H9 (cell line): ENCODE results near the gene ALG13. TPM values are rescaled to one million over a fixed set of nuclear protein-coding genes. Genes with fewer than 3 reads are reported as not detected.

Experiments
- DNase-seq: peaks from one replicate; pipeline ENCODE4 v3.0.0-alpha.2; 2017
- H2AFZ ChIP-seq: one replicate; pipeline ENCODE4 v1.6.1; 2013; ENCODE audit warnings: mild to moderate bottlenecking, low read length, control low read depth, moderate library complexity
- H2AK5ac ChIP-seq: 2 replicates; pipeline ENCODE4 v1.6.1; 2013; ENCODE audit warnings: low read length, control low read depth, mixed read lengths; ENCODE audit not compliant: insufficient read length
- H2BK120ac ChIP-seq: one replicate; pipeline ENCODE4 v1.6.1; 2013; ENCODE audit warnings: low read depth, mild to moderate bottlenecking, low read length, control low read depth, inconsistent platforms; ENCODE audit not compliant: poor library complexity, severe bottlenecking
- H2BK12ac ChIP-seq: 2 replicates; pipeline ENCODE4 v1.6.1; 2013; ENCODE audit warnings: low read length, control low read depth, mixed read lengths, low read depth; ENCODE audit not compliant: insufficient read length
- H2BK15ac ChIP-seq: 2 replicates; pipeline ENCODE4 v1.6.1; 2013; ENCODE audit warnings: low read depth, low read length, control low read depth
- H2BK20ac ChIP-seq: one replicate; pipeline ENCODE4 v1.6.1; 2013; ENCODE audit warnings: low read depth, mild to moderate bottlenecking, low read length, control low read depth, inconsistent platforms; ENCODE audit not compliant: poor library complexity, severe bottlenecking
- H2BK5ac ChIP-seq: 2 replicates; pipeline ENCODE4 v1.6.1; 2013; ENCODE audit warnings: low read length, control low read depth, mixed read lengths; ENCODE audit not compliant: insufficient read length
- H3K14ac ChIP-seq: 2 replicates; pipeline ENCODE4 v1.6.1; 2013; ENCODE audit warnings: low read length, control low read depth; ENCODE audit not compliant: insufficient read depth
- H3K18ac ChIP-seq: 2 replicates; pipeline ENCODE4 v1.6.1; 2013; ENCODE audit warnings: low read depth, mild to moderate bottlenecking, mixed read lengths, low read length, control low read depth; ENCODE audit not compliant: insufficient read length
- H3K23ac ChIP-seq: 2 replicates; pipeline ENCODE4 v1.6.1; 2013; ENCODE audit warnings: low read length, control low read depth, mixed read lengths, low read depth; ENCODE audit not compliant: insufficient read length
- H3K23me2 ChIP-seq: 2 replicates; pipeline ENCODE4 v1.6.1; 2013; ENCODE audit warnings: low read depth, mild to moderate bottlenecking, mixed read lengths, low read length, control low read depth; ENCODE audit not compliant: insufficient read length, poor library complexity, severe bottlenecking
- H3K27ac ChIP-seq: 2 replicates; pipeline ENCODE4 v1.5.1; 2013; ENCODE audit warnings: low read length, control low read depth, mixed read lengths, low read depth; ENCODE audit not compliant: insufficient read length
- H3K27me3 ChIP-seq: 2 replicates; pipeline ENCODE4 v1.6.1; 2013; ENCODE audit warnings: low read length, control low read depth, inconsistent platforms; ENCODE audit not compliant: insufficient read depth
- H3K4ac ChIP-seq: 2 replicates; pipeline ENCODE4 v1.6.1; 2013; ENCODE audit warnings: low read depth, mild to moderate bottlenecking, control low read depth, inconsistent platforms, low read length, moderate library complexity
- H3K4me1 ChIP-seq: 2 replicates; pipeline ENCODE4 v1.6.1; 2013; ENCODE audit warnings: low read length, control low read depth, inconsistent platforms; ENCODE audit not compliant: insufficient read depth
- H3K4me2 ChIP-seq: 2 replicates; pipeline ENCODE4 v1.6.1; 2013; ENCODE audit warnings: low read length, control low read depth, mixed read lengths; ENCODE audit not compliant: insufficient read length, insufficient read depth
- H3K56ac ChIP-seq: 2 replicates; pipeline ENCODE4 v1.6.1; 2013; ENCODE audit warnings: low read depth, mild to moderate bottlenecking, mixed read lengths, low read length, control low read depth; ENCODE audit not compliant: insufficient read length
- H3K79me1 ChIP-seq: 2 replicates; pipeline ENCODE4 v1.6.1; 2013; ENCODE audit warnings: low read depth, mild to moderate bottlenecking, moderate library complexity, low read length, control low read depth, inconsistent platforms; ENCODE audit not compliant: insufficient read depth, poor library complexity, severe bottlenecking
- H3K79me2 ChIP-seq: 2 replicates; pipeline ENCODE4 v1.6.1; 2013; ENCODE audit warnings: low read length, control low read depth, inconsistent platforms; ENCODE audit not compliant: insufficient read depth
- H3K9ac ChIP-seq: 2 replicates; pipeline ENCODE4 v1.6.1; 2013; ENCODE audit warnings: low read length, control low read depth, mixed read lengths; ENCODE audit not compliant: insufficient read length; ENCODE audit errors: extremely low read depth
- H3K9me3 ChIP-seq: one replicate; pipeline ENCODE4 v1.6.1; 2013; ENCODE audit warnings: low read depth, low read length, inconsistent platforms; ENCODE audit not compliant: control insufficient read depth
- H3T11ph ChIP-seq: one replicate; pipeline ENCODE4 v1.6.1; 2013; ENCODE audit warnings: mild to moderate bottlenecking, low read length, control low read depth, inconsistent platforms
- H4K20me1 ChIP-seq: one replicate; pipeline ENCODE4 v1.6.1; 2013; ENCODE audit not compliant: control insufficient read depth, insufficient read length, insufficient read depth
- H4K5ac ChIP-seq: 2 replicates; pipeline ENCODE4 v1.6.1; 2013; ENCODE audit warnings: low read depth, mild to moderate bottlenecking, mixed read lengths, low read length, control low read depth; ENCODE audit not compliant: insufficient read length
- H4K8ac ChIP-seq: replicated peaks from 2 replicates; pipeline ENCODE4 v1.6.1; 2013; ENCODE audit warnings: low read length, control low read depth, mixed read lengths, low read depth; ENCODE audit not compliant: insufficient read length
- H4K91ac ChIP-seq: 2 replicates; pipeline ENCODE4 v1.6.1; 2013; ENCODE audit warnings: low read depth, mild to moderate bottlenecking, moderate library complexity, mixed read lengths, low read length, control low read depth; ENCODE audit not compliant: insufficient read length
- H3K27ac Mint-ChIP-seq, 3 experiments: 2 replicates in 2 of 3; 3 replicates in 1 of 3; pipeline ENCODE4 v1.8.0; 2020 to 2021; ENCODE audit warnings: mixed read lengths in 3 of 3, mild to moderate bottlenecking in 1 of 3, moderate library complexity in 1 of 3
- H3K27me3 Mint-ChIP-seq: 2 replicates; pipeline ENCODE4 v1.8.0; 2021; ENCODE audit warnings: low read depth, mild to moderate bottlenecking, moderate library complexity, mixed read lengths
- H3K36me3 Mint-ChIP-seq, 3 experiments: 2 replicates in 2 of 3; 3 replicates in 1 of 3; pipeline ENCODE4 v1.8.0; 2020 to 2021; ENCODE audit warnings: low read depth in 3 of 3, mixed read lengths in 3 of 3; ENCODE audit not compliant: insufficient read depth in 1 of 3
- H3K4me1 Mint-ChIP-seq, 2 experiments: 2 replicates each; pipeline ENCODE4 v1.8.0; 2020; ENCODE audit warnings: mixed read lengths in 2 of 2
- H3K4me3 Mint-ChIP-seq, 2 experiments: 2 replicates in 1 of 2; 3 replicates in 1 of 2; pipeline ENCODE4 v1.8.0; 2020 to 2021; ENCODE audit warnings: mild to moderate bottlenecking in 2 of 2, mixed read lengths in 2 of 2, moderate library complexity in 1 of 2
- H3K9me3 Mint-ChIP-seq, 2 experiments: 2 replicates in 1 of 2; 3 replicates in 1 of 2; pipeline ENCODE4 v1.8.0; 2020; ENCODE audit warnings: mild to moderate bottlenecking in 2 of 2, mixed read lengths in 2 of 2, moderate library complexity in 1 of 2
- WGBS: extraction: QIAGEN DNeasy Blood & Tissue Kit; methylation state at CpG from one replicate; pipeline ENCODE4 v1.1.7; 2013; ENCODE audit warnings: missing lambda C conversion rate, low lambda C conversion rate, mixed read lengths; ENCODE audit not compliant: insufficient read length; ENCODE audit errors: extremely low coverage; 5-methylcytosine and 5-hydroxymethylcytosine counted together
- total RNA-seq: library from RNA; stranded (reverse); gene quantifications from 2 replicates; pipeline ENCODE4 v1.2.1, GENCODE V29; 2021
- TF ChIP-seq, protein P1 (sequence below): fragments of 200-600 bp; sonication (generic); conservative IDR thresholded peaks from 3 replicates; pipeline ENCODE4 v1.8.0; 2021; ENCODE audit warnings: antibody characterized with exemption, mild to moderate bottlenecking

The ALG13 gene
- total RNA-seq, 1 experiment from 2014 or later: 91.9 TPM

DNA sequence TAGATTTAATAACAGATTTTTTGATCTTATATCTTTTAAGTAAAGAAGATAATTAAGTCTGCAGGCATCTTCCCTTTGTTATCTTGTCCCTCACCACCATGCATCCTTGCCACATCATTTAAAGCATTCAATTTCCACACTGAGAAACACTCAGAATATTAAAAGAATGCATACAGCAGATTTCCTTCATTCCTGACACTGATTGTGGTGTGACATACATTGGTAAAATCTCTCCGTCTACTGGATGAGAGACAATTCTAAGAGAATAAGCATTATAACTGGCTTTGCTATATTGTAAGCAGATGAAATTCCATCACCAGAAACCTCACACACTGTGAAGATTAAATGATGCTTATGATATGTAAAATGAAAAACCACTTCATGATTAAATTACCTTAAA is 97.6 kb downstream of the ALG13 start:
- Histone ChIP-seq H3K4me2 (no peak overlapping the region), H3T11ph (no peak overlapping the region)

More for the DNA sequence above, 97.6 kb downstream of the ALG13 start:
- TF ChIP-seq, protein P1, sequence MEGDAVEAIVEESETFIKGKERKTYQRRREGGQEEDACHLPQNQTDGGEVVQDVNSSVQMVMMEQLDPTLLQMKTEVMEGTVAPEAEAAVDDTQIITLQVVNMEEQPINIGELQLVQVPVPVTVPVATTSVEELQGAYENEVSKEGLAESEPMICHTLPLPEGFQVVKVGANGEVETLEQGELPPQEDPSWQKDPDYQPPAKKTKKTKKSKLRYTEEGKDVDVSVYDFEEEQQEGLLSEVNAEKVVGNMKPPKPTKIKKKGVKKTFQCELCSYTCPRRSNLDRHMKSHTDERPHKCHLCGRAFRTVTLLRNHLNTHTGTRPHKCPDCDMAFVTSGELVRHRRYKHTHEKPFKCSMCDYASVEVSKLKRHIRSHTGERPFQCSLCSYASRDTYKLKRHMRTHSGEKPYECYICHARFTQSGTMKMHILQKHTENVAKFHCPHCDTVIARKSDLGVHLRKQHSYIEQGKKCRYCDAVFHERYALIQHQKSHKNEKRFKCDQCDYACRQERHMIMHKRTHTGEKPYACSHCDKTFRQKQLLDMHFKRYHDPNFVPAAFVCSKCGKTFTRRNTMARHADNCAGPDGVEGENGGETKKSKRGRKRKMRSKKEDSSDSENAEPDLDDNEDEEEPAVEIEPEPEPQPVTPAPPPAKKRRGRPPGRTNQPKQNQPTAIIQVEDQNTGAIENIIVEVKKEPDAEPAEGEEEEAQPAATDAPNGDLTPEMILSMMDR: no peak
- no peak for DNase-seq
- Histone ChIP-seq H2BK20ac (no peak overlapping the region), H3K79me1 (no peaks in the 10 kb centered on the region), H2BK120ac (no peak overlapping the region), H4K91ac (no peak overlapping the region), H2BK15ac (no peak overlapping the region), H3K27ac (no peak overlapping the region), H2AFZ (no peak overlapping the region), H3K27me3 (no peaks in the 10 kb centered on the region), H3K4ac (no peak overlapping the region), H4K8ac (no peak overlapping the region), H3K4me1 (no peaks in the 10 kb centered on the region), H3K23me2 (no peaks in the 10 kb centered on the region), H3K56ac (no peak overlapping the region), H3K79me2 (no peaks in the 10 kb centered on the region), H4K20me1 (no peaks in the 10 kb centered on the region), H2AK5ac (no peak overlapping the region), H3K9me3 (no peaks in the 10 kb centered on the region), H4K5ac (no peak overlapping the region), H3K14ac (no peak overlapping the region), H2BK12ac (no peak overlapping the region), H2BK5ac (no peak overlapping the region), H3K9ac (no peak overlapping the region), H3K18ac (no peak overlapping the region), H3K23ac (no peak overlapping the region)
- Mint-ChIP-seq H3K27me3 (no peaks in the 10 kb centered on the region), H3K36me3 (peaks cover 0 to under 1% (median 0%) of the 10 kb centered on the region in 3 experiments; a peak in 3 of 7 replicates), H3K4me1 (no peaks in the 10 kb centered on the region), H3K27ac (no peak overlapping the region), H3K9me3 (no peaks in the 10 kb centered on the region), H3K4me3 (no peak overlapping the region)
- no CpG with 5 or more reads among the region's 1 CpG for WGBS
